Measurements from ENCODE around the gene ADGRL1.
"Not testable (repeated sequence)": the region's sequence is repeated elsewhere in the genome, so short reads cannot be mapped to it uniquely, and the experiment has no call there.

ADGRL1 gene

DNA sequence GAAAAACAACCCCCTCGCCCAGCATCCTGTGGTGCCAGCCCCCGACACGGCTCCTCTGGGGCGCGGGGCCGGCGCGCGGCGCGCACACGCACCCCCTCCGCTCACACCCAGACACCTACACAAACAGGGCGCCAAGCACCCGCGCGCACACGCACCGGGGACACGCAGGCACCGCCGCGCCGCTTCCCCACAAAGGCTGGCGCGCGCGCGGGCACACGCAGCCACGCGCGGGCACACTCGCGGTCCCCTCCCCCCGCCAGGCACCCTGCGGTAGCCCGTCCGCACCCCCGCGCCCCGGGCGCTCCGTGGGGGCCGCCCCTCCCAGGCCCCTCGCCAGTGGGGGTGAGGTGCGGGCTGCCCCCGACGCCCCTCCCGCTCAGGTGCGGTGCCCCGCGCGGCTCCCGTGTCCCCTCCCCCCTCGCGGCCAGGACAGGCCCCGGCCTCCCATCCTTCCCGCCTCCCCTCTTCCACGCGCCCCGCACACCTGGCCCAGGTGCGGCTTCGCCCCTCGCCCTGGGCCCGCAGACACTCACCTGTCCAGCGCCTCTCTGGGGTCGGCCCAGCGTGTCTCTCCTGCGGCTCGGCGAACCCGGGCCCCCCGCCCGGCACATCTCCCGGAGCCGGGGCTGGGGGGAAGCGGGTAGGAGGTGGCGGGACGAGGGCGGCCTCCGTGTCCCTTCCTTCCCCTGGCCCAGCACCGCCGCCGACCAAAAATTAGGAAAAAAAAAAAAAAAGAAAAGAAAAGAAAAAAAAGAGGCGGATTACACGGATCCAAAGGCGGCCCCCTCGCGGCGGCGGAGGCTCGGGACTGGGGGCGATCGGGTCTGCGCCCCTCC, at the start of gene ADGRL1:
ADGRL1 (minus strand) TSS at position 718 of the 836 bp plus-strand sequence. CDS start 22,567 bp downstream, outside the sequence.
- H3K27ac ChIP-seq; DNase-seq (ENCODE audit: low read depth, low spot score): not testable (repeated sequence)

DNA sequence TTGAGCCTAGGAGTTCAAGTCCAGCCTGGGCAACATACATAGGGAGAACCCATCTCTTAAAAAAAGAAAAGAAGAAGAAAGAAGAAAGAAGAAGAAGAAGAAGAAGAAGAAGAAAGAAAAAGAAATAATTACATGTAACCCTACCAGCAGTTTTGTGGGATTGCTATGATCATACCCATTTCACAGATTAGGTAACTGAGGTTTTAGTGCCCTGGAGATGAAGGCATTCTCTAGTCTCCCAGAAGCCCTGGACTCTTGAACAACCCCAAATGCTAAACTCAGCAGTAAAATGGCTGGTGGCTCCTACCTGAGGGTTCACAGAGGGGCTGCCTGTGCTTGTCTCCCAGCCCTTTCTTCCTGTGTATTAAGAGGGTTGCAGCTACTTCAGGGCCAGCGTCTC, 49.3 kb upstream of the ADGRL1 start:
- not testable (repeated sequence) for H3K27ac ChIP-seq; DNase-seq (ENCODE audit: low read depth, low spot score)

DNA sequence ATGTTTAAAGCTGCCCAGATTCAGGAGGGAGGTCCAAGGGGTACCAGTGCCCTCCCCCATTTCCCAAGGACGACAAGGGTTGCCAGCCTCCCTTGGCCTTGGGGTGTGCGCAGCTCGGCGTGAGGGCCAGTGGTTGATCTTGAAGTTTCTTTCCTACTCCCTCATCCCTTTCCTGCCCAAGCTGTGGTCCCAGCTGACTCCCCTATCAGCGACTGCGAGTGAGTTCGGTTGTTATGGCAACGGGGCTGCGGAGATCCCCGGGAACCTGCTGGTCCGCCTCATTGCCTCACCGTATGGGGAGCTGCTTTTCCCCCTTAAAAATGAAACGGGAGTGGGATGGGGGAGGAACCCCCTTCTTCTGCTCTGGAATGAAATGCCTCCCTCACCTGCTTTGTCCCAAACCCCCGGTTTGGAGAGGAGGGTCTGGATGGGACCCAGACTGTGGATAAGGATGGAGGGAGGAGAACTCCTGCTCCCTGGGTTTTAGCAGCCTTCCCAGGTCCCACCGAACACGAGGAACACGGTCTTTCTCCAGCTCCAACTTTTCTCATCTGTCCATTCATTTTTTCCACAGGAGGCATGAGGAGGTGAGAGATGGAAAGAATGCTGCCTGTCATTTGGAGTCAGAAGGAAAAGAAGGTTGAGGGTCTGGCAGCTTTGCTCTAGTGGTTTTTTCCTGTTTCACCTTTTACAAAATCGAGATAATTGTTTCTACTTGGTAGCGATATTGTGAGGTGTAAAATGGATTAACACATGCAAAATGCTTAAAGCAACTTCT, 48.0 kb upstream of the ADGRL1 start:
- H3K27ac ChIP-seq; DNase-seq (ENCODE audit: low read depth, low spot score): not testable (repeated sequence)

DNA sequence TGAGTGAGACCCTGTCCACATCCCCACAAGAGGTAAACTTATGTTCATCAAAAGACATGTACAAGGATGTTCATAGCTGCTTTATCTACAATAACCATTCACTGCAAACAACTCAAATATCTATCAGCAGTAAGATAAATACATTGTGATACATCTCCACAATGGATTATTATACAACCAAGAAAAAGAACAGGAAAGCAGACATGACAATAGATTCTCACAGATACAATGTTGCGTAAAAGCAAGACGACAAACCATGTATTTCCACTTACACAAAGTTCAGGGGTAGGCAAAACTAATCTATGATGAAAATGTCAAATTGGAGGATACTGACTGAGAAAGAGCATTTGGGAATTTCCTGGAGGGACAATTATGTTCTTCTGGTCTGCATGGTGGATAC, 46.2 kb upstream of the ADGRL1 start:
- H3K27ac ChIP-seq; DNase-seq (ENCODE audit: low read depth, low spot score): not testable (repeated sequence)

DNA sequence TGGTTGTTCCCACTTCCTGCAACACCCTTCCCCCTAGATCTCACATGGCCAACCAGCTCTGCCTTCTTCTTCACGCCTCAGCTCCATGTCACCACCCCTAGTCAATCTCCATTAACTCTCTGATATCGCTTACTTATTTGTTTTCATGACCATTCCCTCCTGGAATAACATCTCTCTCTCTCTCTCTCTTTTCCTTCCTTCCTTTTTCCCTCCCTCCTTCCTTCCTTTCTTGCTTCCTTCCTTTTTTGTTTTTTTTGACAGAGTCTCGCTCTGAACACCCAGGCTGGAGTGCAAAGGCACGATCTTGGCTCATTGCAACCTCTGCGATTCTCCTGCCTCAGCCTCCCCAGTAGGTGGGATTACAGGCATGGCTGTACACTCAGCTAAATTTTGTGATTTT, 44.9 kb upstream of the ADGRL1 start:
- H3K27ac ChIP-seq = no peak overlapping the region
- no peak for DNase-seq (ENCODE audit: low read depth, low spot score)

DNA sequence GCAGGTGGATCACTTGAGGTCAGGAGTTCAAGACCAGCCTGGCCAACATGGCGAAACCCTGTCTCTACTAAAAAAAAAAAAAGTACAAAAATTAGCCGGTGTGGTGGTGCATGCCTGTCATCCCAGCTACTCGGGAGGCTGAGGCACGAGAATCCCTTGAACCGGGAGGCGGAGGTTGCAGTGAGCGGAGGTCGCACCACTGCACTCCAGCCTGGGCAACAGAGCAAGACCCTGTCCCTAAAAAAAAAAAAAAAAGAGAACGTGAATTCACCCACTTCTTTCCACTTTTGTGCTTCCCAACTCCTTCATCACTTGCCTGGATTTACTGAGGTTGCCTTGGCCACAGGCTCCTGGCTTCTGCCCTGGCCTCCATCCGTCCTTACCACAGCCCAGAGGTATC, 44.3 kb upstream of the ADGRL1 start:
- H3K27ac ChIP-seq; DNase-seq (ENCODE audit: low read depth, low spot score): not testable (repeated sequence)

DNA sequence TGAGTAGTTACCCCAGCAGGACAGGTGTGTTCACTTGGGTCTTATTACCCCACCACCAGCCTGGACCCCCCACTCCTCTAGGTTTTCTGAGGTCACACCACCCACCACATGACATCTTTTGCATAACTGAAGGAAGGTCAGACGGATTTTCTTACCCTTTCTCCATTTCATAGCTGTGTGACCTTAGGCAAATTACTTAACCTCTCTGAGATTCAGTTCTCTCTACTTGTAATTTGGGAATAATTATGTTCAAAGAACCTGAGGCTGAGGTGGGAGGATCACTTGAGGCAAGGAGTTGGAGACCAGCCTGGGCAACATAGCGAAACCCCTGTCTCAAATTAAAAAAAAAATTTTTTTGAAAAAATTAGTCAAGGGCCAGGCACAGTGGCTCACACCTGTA, 43.9 kb upstream of the ADGRL1 start:
- not testable (repeated sequence) for DNase-seq (ENCODE audit: low read depth, low spot score); H3K27ac ChIP-seq

DNA sequence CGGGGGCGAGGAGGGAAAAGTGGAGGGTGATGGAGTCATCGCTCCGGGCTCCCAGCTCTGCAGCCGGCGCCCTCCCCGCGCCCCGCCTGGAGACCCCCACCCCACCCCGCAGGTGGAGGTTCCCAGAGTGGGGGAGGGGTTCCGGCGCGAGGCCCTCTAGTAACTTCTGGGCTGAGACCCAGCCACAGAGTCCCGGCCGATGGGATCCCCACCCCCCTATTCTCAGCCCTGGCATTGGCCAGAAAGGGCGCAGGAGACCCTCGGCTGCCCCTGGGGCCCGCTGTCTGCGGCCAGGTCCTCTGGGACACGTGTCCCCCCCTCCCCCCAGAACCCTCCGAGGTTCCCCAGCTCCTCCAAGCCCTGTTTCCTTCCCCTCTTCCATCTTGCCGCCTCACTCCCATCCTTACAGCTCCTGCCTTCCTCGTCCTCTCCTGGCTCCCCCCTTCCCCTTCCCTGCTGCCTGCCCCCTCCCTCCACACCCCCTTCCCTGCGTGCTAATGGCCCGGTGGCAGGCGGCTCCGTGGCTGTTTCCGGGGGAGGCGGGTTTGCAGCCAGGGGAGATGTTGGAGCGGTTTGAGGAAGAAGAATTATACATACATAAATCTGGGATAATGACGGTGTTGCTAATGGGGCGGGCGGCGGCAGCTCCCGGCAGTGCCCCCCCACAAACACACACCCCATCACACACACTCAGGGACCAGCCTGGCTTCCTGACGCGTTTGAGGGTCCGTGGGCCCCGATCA, 43.2 kb upstream of the ADGRL1 start:
- H3K27ac ChIP-seq; DNase-seq (ENCODE audit: low read depth, low spot score): not testable (repeated sequence)

DNA sequence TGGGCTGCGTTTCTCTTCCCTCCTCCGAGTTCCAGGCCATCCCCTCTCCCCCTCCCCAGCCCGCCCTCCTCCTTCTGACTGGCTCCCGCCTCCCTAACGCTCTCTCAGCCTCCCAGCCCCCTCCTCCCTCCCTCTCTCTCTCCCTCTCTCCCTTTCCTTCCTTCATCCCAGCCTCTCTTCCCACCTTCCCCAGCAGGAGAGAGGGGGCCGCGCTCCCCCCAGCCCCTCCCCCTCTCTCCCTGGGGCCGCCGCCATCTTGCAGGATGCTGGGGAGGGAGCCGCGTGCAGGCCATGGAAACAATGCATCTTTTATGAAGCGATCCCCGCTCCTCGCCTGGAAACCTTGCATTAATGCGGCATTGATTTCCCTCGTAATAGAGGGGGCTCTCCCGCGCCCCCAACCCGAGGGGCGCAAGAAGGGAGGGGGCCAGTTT, 42.6 kb upstream of the ADGRL1 start:
- H3K27ac ChIP-seq = no peak overlapping the region
- DNase-seq (ENCODE audit: low read depth, low spot score) = no peak

DNA sequence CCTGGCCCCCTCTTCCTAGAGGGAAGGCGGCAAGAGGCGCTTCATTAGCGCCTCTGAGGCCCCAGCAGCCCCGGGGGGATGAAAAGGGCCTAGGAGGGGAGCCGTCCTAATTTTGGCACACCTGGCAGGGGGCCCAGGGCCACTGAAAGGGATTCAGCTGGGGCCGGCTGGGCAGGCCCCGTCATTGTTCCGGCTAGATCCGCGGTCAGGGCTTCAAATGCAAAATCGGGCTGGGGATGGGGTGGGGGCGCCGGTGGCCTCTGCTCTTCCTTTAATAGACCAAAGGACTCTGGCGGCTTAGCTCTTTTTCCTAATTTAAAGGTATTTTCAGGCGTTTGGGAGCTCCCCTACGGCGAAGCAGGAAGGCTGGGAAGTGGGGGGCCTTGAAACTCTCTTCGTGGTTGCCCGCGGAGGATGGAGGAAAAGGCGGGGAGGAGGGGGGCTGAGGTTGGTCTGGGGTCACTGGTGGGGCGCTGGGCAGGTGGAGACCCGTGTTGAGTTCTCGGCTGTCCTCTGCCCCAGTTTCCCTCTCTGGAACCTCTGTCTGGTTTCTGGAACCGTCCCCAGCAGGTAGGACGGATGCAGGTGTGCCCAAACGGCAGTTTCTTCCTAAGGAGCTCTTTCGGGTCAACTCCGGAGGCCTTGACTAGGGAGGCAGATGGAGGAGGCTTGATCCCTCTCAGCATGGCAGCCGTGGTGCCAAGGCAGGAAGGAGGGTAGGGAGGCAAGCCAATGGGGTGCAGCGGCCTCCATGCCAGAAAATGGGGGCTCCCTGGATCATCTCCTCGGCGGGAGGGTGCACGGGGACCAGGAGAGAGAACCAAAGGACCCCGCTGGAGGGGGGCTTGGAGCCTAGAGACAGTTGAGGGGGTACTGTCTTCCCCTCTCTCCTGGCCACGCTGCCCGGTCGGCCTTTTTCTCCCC, 41.8 kb upstream of the ADGRL1 start:
- H3K27ac ChIP-seq; DNase-seq (ENCODE audit: low read depth, low spot score): not testable (repeated sequence)

DNA sequence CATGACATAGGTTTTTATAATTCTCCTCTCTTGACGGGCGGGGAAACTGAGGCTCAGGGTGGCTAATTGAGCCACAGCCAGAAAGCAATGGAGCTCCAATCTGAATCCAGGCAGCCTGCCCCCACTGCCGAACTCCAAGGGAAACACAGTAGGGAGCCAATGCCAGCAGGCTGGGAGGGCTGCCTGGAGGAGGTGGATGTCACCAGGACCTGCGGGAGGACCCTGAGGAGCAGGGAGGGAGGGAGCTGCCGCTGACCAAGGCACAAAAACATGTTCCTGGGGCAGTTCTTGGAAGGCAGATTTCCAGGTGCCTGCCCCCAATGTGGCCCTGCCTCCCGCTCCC, 41.2 kb upstream of the ADGRL1 start:
- not testable (repeated sequence) for H3K27ac ChIP-seq; DNase-seq (ENCODE audit: low read depth, low spot score)

DNA sequence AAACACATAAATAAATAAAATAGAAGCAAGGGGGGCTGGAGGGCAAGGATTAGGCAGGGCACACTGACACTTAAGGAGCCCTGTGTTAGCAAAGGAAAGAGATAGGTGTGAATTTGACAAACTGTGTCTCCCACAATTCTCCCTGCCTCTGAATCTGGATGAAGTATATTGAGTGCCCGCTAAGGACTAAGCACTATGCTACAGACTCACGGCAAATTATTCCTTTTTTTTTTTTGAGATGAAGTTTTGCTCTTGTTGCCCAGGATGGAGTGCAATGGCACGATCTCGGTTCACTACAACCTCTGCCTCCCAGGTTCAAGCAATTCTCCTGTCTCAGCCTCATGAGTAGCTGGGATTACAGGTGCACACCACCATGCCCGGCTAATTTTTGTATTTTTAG, 38.4 kb upstream of the ADGRL1 start:
- DNase-seq (ENCODE audit: low read depth, low spot score); H3K27ac ChIP-seq: not testable (repeated sequence)

DNA sequence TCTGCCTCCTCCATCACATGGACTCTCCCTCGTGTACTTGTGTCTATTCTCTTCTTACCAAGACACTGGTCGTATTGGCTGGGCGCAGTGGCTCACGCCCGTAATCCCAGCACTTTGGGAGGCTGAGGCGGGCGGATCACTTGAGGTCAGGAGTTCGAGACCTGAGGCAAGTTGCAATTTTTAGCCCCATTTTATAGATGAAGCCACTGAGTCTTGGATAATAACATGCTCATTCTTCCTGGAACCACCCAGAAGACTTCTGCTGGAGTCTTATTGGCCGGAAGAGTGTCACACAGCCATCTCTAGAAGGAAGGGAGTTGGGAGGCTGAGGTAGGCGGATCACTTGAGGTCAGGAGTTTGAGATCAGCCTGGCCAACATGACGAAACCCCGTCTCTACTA, 37.7 kb upstream of the ADGRL1 start:
- not testable (repeated sequence) for DNase-seq (ENCODE audit: low read depth, low spot score); H3K27ac ChIP-seq

DNA sequence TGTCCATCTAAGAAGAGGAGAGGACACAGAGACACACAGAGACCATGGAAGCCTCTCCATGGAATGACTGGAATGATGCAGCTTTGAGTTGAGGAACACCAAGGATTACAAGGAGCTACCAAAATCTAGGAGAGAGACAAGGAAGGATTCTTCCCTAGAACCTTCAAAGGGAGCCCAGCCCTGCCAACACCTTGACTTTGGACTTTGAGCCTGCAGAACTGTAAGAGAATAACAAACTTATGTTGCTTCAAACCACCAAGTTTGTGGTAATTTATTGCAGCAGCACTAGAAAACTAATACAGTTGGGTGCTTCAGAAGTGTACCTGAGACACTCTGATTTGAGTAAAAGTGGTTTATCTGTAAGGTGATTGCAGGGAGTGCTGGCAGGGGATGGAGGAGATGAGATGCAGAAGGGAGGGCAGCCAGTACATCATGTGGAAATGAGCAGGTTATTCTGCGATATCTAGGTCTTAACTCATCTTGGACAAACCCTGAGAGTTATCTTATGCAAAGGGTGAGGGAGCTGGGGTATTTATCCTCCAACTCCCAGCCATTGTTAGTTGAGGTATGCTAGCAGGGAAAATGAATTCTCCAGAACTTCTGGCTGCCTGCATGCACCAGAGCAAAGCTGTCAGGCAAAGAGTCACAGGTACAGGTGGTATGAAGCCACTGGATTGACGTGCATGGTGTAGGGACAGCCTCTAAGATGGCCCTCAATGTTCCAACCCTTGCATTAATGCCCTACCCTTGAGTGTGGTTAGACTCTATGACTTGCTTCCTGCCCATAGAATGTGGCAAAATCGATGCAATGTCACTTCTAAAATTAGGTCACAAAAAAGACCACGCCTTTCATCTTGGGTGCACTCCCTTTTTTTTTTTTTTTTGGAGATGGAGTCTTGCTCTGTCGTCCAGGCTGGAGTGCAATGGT, 31.3 kb upstream of the ADGRL1 start:
- no peak overlapping the region for H3K27ac ChIP-seq
- DNase-seq (ENCODE audit: low read depth, low spot score) = no peak

DNA sequence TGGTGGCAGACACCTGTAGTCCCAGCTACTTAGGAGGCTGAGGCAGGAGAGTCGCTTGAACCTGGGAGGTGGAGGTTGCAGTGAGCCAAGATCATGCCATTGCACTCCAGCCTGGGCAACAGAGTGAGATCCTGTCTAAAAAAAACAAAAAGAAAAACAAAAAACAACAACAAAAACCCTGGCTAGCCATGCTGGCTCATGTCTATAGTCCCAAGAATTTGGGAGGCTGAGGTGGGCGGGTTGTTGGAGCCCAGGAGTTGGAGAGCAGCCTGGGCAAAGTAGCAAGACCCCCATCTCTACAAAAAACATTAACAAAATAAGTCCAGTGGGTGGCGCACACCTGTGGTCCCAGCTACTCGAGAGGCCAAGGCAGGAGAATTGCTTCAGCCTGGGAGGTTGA, 27.0 kb upstream of the ADGRL1 start:
- not testable (repeated sequence) for H3K27ac ChIP-seq; DNase-seq (ENCODE audit: low read depth, low spot score)

DNA sequence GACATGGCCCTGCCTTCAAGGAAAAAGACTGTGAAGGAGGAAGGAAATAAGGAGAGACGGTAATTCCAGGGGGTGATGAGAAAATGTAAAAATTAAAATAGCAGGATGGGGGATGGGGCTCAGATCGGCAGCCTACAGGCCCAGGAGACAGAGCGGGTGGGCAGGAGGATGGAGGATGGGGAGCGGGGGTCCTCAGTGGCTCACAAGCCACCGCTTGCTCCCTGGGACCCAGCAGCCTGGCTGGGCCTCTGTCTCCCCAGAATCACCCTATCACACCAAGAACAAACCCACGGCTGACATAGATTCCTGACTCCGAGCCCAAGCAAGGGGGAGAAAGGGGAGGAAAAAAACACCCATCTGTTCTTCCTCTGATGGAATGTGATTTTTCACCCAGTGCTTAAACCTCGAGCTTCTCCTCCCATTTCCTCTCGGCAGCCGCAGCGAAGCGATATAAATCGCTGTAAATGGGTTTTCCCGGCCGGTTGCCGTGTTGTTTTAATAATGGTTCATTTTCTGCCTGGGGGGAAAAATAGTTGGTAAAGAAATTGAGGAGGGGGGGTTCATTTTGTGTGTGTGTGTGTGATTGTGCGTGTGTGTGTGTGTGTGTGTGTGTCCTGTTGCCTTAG, 22.6 kb upstream of the ADGRL1 start:
- H3K27ac ChIP-seq; DNase-seq (ENCODE audit: low read depth, low spot score): not testable (repeated sequence)

DNA sequence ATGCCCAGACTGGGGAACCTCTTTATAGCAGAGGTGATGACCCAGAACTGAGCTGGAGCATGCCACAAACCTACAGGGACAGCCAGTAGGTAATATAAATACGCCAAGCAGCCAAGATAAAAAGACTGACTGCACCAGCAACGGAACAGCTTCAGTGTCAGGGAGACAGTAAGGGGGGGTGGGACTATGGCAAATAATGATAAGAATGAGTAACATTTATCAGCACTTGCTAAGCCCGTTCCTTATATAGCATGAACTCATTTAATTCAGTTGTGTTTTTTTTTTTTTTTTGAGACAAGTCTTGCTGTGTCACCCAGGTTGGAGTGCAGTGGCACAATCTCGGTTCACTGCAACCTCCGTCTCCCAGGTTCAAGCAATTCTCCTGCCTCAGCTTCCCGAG, 20.5 kb upstream of the ADGRL1 start:
- not testable (repeated sequence) for H3K27ac ChIP-seq; DNase-seq (ENCODE audit: low read depth, low spot score)

DNA sequence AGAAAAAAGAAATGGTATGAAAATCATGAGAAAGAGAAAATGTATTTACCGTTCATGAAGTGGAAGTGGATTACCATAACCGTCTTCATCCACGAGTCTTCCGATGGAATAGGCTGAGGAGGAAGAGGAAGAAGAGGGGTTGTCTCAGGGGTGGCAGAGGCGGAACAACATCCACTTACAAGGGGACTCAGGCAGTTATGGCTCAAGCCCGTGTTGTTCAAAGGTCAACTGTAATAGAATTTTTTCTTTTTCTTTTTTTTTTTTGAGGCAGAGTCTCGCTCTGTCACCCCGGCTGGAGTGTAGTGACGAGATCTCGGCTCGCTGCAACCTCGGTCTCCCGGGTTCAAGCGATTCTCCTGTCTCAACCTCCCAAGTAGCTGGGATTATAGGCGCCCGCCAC, 16.9 kb upstream of the ADGRL1 start:
- no peak overlapping the region for H3K27ac ChIP-seq
- DNase-seq (ENCODE audit: low read depth, low spot score) = no peak
